Esophagus muscularis mucosa (tissue), 4 donors: Measurements from ENCODE around the gene RTBDN. TPM values are rescaled to one million over a fixed set of nuclear protein-coding genes. Genes with fewer than 3 reads are reported as not detected.

Experiments
- DNase-seq: peaks from one replicate; pipeline ENCODE4 v3.0.0-alpha.2; 2017; ENCODE audit errors: extremely low spot score
- H3K27ac ChIP-seq, 4 donors: fragments of 200-600 bp; sonication (generic); replicated peaks in 1 of 4; 1 replicate in 3 of 4; 2 replicates in 1 of 4; pipeline ENCODE4 v1.5.1; 2016 to 2019; ENCODE audit warnings: mild to moderate bottlenecking in 1 of 4
- H3K27me3 ChIP-seq, 4 donors: fragments of 200-600 bp; sonication (generic); one replicate each; pipeline versions ENCODE4 v1.5.1 to v1.6.0; 2016 to 2019
- H3K36me3 ChIP-seq, 4 donors: fragments of 200-600 bp; sonication (generic); one replicate each; pipeline ENCODE4 v1.5.1; 2016 to 2019
- H3K4me1 ChIP-seq, 4 donors: fragments of 200-600 bp; sonication (generic); one replicate each; pipeline ENCODE4 v1.5.1; 2016 to 2019
- H3K4me3 ChIP-seq, 4 donors: fragments of 200-600 bp; sonication (generic); 1 replicate in 2 of 4; 2 replicates in 2 of 4; pipeline ENCODE4 v1.5.1; 2016 to 2019; ENCODE audit warnings: mild to moderate bottlenecking in 4 of 4, moderate library complexity in 1 of 4
- H3K9me3 ChIP-seq, 4 donors: fragments of 200-600 bp; sonication (generic); 1 replicate in 3 of 4; 2 replicates in 1 of 4; pipeline ENCODE4 v1.5.1; 2016 to 2019
- EP300 ChIP-seq: sonication (generic); formaldehyde crosslinking; IDR thresholded peaks from one replicate; pipeline ENCODE4 v1.6.1; 2017; ENCODE audit warnings: antibody characterized with exemption
- POLR2A ChIP-seq: fragments of 450-650 bp; IDR thresholded peaks from one replicate; pipeline ENCODE4 v1.6.1; 2017; ENCODE audit warnings: antibody characterized with exemption, moderate library complexity, mild to moderate bottlenecking, low read depth
- POLR2AphosphoS5 ChIP-seq, 2 donors: sonication (generic); formaldehyde crosslinking; IDR thresholded peaks; one replicate each; pipeline ENCODE4 v1.6.1; 2017; ENCODE audit warnings: antibody characterized with exemption in 2 of 2
- WGBS: methylation state at CpG from one replicate; pipeline ENCODE4 v1.1.5; 2018; 5-methylcytosine and 5-hydroxymethylcytosine counted together
- intact Hi-C: fragments of 100-400 bp; cut with DNase I; formaldehyde crosslinking; loops from one replicate; pipeline ENCODE4 v1.15.1; 2023
- total RNA-seq, 4 donors: library from RNA; depleted of rRNA; stranded (reverse); fragments of >200 nt; gene quantifications; one replicate each; pipeline versions ENCODE4 v1.1.0 to v1.2.1, GENCODE V29; 2016
- TF ChIP-seq, protein P1 (sequence below), 3 experiments: fragments of 200-600 bp in 2 of 3; fragments of 450-650 bp in 1 of 3; sonication (generic) in 2 of 3; IDR thresholded peaks; one replicate each; pipeline ENCODE4 v1.5.1; 2017 to 2019; ENCODE audit warnings: antibody characterized with exemption in 3 of 3, mild to moderate bottlenecking in 2 of 3, moderate library complexity in 1 of 3

RTBDN gene
- total RNA-seq, 4 donors from 2014 or later, result 0.52 to 0.83 TPM; not detected in 2

DNA sequence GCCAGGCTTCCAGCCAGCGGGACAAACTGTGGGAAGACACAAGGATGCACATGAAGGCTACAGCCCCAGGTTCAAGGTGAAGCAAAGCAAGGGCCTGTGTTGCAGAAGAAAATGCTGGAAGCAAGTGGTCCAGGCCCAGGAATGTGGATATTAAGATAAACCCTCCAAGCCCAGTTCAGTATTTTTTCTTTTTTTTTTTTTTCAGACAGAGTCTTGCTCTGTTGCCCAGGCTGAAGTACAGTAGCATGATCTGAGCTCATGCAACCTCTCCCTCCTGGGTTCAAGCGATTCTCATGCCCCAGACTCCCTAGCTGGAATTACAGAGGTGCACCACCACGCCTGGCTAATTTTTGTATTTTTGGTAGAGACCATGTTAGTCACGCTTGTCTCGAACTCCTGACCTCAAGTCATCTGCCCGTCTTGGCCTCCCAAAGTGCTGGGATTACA lies 37.2 kb downstream of the RTBDN start:
- intact Hi-C loops, result loop anchor here (5.0 kb wide), 1 partner anchor 35 kb away; no protein-coding TSS in a partner anchor
- no peak for DNase-seq
- Histone ChIP-seq H3K27ac (peak overlapping the region in 3 of 4 donors; percentile 70 to 99 (median 97)), H3K4me1 (peaks cover 30 to 50% (median 44%) of the 10 kb centered on the region in 4 donors), H3K4me3 (no peak overlapping the region), H3K36me3 (peaks cover 6 to 41% (median 26%) of the 10 kb centered on the region in 4 donors), H3K9me3 (no peaks in the 10 kb centered on the region), H3K27me3 (no peaks in the 10 kb centered on the region)
- WGBS, result 90% methylated on average over 6 of the region's 6 CpGs
- no peak for TF ChIP-seq POLR2A
- TF ChIP-seq POLR2AphosphoS5 (IDR thresholded peaks at IDR 0.05), result no peak
- TF ChIP-seq, protein P1, sequence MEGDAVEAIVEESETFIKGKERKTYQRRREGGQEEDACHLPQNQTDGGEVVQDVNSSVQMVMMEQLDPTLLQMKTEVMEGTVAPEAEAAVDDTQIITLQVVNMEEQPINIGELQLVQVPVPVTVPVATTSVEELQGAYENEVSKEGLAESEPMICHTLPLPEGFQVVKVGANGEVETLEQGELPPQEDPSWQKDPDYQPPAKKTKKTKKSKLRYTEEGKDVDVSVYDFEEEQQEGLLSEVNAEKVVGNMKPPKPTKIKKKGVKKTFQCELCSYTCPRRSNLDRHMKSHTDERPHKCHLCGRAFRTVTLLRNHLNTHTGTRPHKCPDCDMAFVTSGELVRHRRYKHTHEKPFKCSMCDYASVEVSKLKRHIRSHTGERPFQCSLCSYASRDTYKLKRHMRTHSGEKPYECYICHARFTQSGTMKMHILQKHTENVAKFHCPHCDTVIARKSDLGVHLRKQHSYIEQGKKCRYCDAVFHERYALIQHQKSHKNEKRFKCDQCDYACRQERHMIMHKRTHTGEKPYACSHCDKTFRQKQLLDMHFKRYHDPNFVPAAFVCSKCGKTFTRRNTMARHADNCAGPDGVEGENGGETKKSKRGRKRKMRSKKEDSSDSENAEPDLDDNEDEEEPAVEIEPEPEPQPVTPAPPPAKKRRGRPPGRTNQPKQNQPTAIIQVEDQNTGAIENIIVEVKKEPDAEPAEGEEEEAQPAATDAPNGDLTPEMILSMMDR (IDR thresholded peaks at IDR 0.05), result no peak
- no peak for TF ChIP-seq EP300

DNA sequence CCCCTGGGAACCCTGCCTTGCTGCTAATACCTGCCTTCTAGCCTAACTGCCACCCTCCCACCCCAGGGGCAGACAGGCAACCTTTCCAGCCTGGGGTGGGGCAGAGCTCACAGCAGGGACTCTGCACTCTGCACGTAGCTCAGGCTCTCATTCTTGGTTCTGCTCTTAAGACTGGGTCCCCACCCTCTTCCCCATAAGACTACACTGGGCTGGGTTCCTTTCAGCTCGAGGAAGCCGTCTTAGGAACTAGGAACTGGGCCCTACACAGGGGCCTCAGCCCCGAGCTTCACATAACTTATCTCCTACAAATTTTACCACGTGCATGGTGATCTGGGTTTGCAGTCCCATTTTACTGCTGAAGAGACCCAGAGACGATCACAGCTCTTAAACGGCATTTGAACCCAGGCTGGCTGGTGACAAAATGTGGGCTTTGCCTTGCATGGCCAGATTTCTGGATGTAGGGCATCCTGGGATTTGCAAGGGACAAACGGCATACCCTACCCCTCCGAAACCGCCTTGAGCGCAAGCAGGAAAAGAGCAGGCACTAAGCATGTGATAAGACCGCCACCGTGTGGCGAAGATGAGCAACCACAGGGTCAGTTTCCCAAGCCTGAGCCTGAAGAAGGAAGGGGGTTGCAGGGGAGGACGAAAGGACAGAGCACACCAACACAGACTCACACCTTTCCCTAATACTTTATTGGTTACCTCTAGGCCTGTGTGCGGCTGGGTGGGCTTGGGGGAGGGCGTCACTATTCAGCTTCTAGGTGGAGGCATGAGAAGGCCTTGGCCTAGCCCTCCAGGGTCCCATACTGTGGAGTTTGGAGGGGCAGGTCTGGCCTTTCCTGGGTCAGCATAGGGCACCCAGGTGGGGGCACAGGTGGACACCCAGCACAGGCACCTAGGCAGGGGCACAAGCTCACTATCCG lies 38.0 kb downstream of the RTBDN start:
- peak overlapping the region in 1 of 4 donors; percentile 18 for H3K4me3 ChIP-seq
- H3K36me3 ChIP-seq, result peaks cover 6 to 43% (median 26%) of the 10 kb centered on the region in 4 donors
- WGBS, result 5% methylated on average over 13 of the region's 18 CpGs
- peaks cover 0 to 1% (median 0%) of the 10 kb centered on the region in 4 donors for H3K9me3 ChIP-seq
- DNase-seq, result no peak
- intact Hi-C loops, result loop anchor here (1.0 to 5.0 kb wide), 2 partner anchors 19 to 34 kb away; no protein-coding TSS in a partner anchor
- H3K27me3 ChIP-seq, result no peaks in the 10 kb centered on the region
- TF ChIP-seq POLR2AphosphoS5 (IDR thresholded peaks at IDR 0.05) (peak in 1 of 2 donors; percentile 79), POLR2A (peak; percentile 2), EP300 (no peak)
- TF ChIP-seq, protein P1 (IDR thresholded peaks at IDR 0.05), result peak; percentile 95 to 99 (median 95)
- peak overlapping the region; percentile 63 to 99 (median 84) for H3K27ac ChIP-seq
- H3K4me1 ChIP-seq, result peaks cover 27 to 43% (median 38%) of the 10 kb centered on the region in 4 donors

DNA sequence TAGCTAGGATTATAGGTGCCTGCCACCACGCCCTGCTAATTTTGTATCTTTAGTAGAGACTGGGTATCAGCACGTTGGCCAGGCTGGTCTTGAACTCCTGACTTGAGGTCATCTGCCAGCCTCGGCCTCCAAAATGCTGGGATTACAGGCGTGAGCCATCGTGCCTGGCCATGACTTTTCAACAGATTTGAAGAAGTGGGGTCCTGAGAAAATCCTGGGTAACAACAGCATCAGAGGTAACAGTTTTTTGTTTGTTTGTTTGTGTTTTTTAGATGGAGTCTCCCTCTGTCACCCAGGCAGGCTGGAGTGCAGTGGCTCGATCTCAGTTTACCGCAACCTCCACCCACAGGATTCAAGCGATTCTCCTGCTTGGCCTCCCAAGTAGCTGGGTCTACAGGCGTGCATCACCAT lies 39.4 kb downstream of the RTBDN start:
- peak overlapping the region; percentile 97 to 99 (median 99) for H3K27ac ChIP-seq
- H3K9me3 ChIP-seq, result peaks cover 0 to 3% (median 0%) of the 10 kb centered on the region in 4 donors
- intact Hi-C loops, result loop anchor here (5.0 kb wide), 1 partner anchor 33 kb away; no protein-coding TSS in a partner anchor
- no peaks in the 10 kb centered on the region for H3K27me3 ChIP-seq
- WGBS, result 92% methylated on average over 9 of the region's 9 CpGs
- peaks cover 22 to 40% (median 38%) of the 10 kb centered on the region in 4 donors for H3K4me1 ChIP-seq
- TF ChIP-seq, protein P1 (IDR thresholded peaks at IDR 0.05), result no peak
- TF ChIP-seq POLR2AphosphoS5 (IDR thresholded peaks at IDR 0.05), result no peak
- TF ChIP-seq EP300, result no peak
- no peak for TF ChIP-seq POLR2A
- H3K4me3 ChIP-seq, result no peak overlapping the region
- peaks cover 6 to 38% (median 21%) of the 10 kb centered on the region in 4 donors for H3K36me3 ChIP-seq
- DNase-seq, result no peak

DNA sequence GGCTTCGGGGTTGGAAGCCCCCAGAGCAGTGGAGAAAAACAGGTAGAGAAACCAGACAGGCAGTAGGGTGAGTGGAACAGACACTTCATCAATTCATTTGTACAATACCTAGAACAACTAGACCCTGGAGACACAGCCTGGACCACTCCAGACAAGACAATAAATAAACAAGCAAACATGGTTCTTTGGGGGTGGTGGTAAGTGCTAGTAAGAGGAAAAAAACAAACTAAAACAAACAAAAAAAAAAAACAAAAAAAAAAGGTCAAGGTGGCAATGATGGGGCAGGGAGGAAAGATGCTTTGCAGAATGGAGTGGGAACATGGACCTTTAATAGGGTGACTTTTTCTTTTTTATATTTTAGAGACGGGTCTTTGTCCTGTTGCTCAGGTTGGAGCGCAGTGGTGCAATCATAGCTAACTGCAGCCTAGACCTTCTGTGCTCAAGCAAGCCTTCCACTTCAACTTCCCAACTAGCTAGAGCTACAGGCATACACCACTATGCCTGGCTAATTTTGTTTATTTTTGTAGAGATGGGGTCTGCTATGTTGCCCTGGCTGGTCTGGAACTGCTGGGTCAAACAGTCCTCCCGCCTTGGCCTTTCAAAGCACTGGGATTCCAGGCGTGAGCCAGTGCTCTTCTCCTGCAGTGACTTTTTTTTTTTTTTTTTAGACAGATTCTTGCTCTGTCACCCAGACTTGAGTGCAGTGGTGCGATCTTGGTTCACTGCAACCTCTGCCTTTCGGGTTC lies 40.0 kb downstream of the RTBDN start:
- DNase-seq, result no peak
- WGBS, result 71% methylated on average over 7 of the region's 7 CpGs
- Histone ChIP-seq H3K36me3 (peaks cover 4 to 32% (median 15%) of the 10 kb centered on the region in 4 donors), H3K4me3 (peak overlapping the region; percentile 87 to 97 (median 90)), H3K27ac (peak overlapping the region; percentile 97 to 99 (median 99)), H3K4me1 (peaks cover 19 to 39% (median 37%) of the 10 kb centered on the region in 4 donors), H3K9me3 (peaks cover 0 to 3% (median 0%) of the 10 kb centered on the region in 4 donors), H3K27me3 (no peaks in the 10 kb centered on the region)
- TF ChIP-seq, protein P1 (IDR thresholded peaks at IDR 0.05), result peak in 1 of 3 experiments; percentile 21
- TF ChIP-seq EP300, result no peak
- intact Hi-C loops, result no loop called here
